ENCODE data around the gene CLEC4A. TPM values are rescaled to one million over a fixed set of nuclear protein-coding genes. Genes with fewer than 3 reads are reported as not detected.
A peak's percentile ranks its signal among the peaks of the same experiment; 100 is the strongest.
"Not testable (repeated sequence)": the region's sequence is repeated elsewhere in the genome, so short reads cannot be mapped to it uniquely, and the experiment has no call there.

The CLEC4A gene
- polyA plus RNA-seq, 2 of the 4 experiments (the other 2 are of a cell fraction): 0.27 TPM; not detected in 1

- H3K4me1 ChIP-seq; H3K4me3 ChIP-seq; DNase-seq (ENCODE audit: low read depth in 1 of 2, low spot score in 1 of 2); FAIRE-seq; H3K4me2 ChIP-seq; H3K9me3 ChIP-seq; CTCF ChIA-PET; POLR2A ChIA-PET; H3K27ac ChIP-seq; ATAC-seq: not testable (repeated sequence)
- TF ChIP-seq ZC3H11A (IDR thresholded peaks at IDR 0.05): peak; percentile 66
- WGBS (ENCODE audit: missing lambda C conversion rate): 98% methylated on average over 7 of the region's 7 CpGs
These were observed 59.5 kb downstream of the CLEC4A start for GRCh38 chr12:8182923-8183322.

GRCh38 chr12:8183346-8183745 lies 59.9 kb downstream of the CLEC4A start:
- ATAC-seq; POLR2A ChIA-PET; FAIRE-seq; H3K27ac ChIP-seq; H3K4me2 ChIP-seq; H3K4me3 ChIP-seq; CTCF ChIA-PET; H3K4me1 ChIP-seq; DNase-seq (ENCODE audit: low read depth in 1 of 2, low spot score in 1 of 2); H3K9me3 ChIP-seq: not testable (repeated sequence)
- 94% methylated on average over 23 of the region's 23 CpGs for WGBS (ENCODE audit: missing lambda C conversion rate)

- DNase-seq (ENCODE audit: low read depth in 1 of 2, low spot score in 1 of 2); H3K4me2 ChIP-seq; H3K27ac ChIP-seq; POLR2A ChIA-PET; FAIRE-seq; H3K9me3 ChIP-seq; ATAC-seq; H3K4me3 ChIP-seq; H3K4me1 ChIP-seq; CTCF ChIA-PET: not testable (repeated sequence)
- no CpG with 5 or more reads among the region's 28 CpGs for WGBS (ENCODE audit: missing lambda C conversion rate)
These were observed 60.8 kb downstream of the CLEC4A start for GRCh38 chr12:8184206-8184605.

GRCh38 chr12:8188088-8188487 lies 64.7 kb downstream of the CLEC4A start:
- H3K4me2 ChIP-seq; H3K9me3 ChIP-seq; ATAC-seq; DNase-seq (ENCODE audit: low read depth in 1 of 2, low spot score in 1 of 2); H3K4me1 ChIP-seq; H3K27ac ChIP-seq; FAIRE-seq; H3K4me3 ChIP-seq; POLR2A ChIA-PET; CTCF ChIA-PET: not testable (repeated sequence)
- WGBS (ENCODE audit: missing lambda C conversion rate): 24% methylated on average over 2 of the region's 2 CpGs

Other genes with a start within 250 kb of the CLEC4A start
- gene SLC2A3, start 187.4 kb upstream of the CLEC4A start, polyA plus RNA-seq (2011; rRNA removed): 52.4 and 56.4 TPM in 2 replicates
- gene SLC2A3, start 187.4 kb upstream of the CLEC4A start, polyA plus RNA-seq (2017; fragmentation: RNase III; extraction: RNeasy Plus Mini Kit Qiagen cat#74134 plus additional on column Dnase treatment): 7.8 to 13.3 TPM (median 8.7 TPM) in 3 replicates
- gene FOXJ2, start 90.9 kb upstream of the CLEC4A start, polyA plus RNA-seq (2011; rRNA removed): 7.0 and 9.5 TPM in 2 replicates
- gene FOXJ2, start 90.9 kb upstream of the CLEC4A start, polyA plus RNA-seq (2017; fragmentation: RNase III; extraction: RNeasy Plus Mini Kit Qiagen cat#74134 plus additional on column Dnase treatment): 7.4 to 7.6 TPM (median 7.4 TPM) in 3 replicates
- not detected in 2 replicates for gene C3AR1, start 57.3 kb upstream of the CLEC4A start, polyA plus RNA-seq (2011; rRNA removed)
- not detected in 3 replicates for gene C3AR1, start 57.3 kb upstream of the CLEC4A start, polyA plus RNA-seq (2017; fragmentation: RNase III; extraction: RNeasy Plus Mini Kit Qiagen cat#74134 plus additional on column Dnase treatment)
- 31.8 and 34.1 TPM in 2 replicates for gene NECAP1, start 41.3 kb upstream of the CLEC4A start, polyA plus RNA-seq (2011; rRNA removed)
- 15.6 to 19.4 TPM (median 17.6 TPM) in 3 replicates for gene NECAP1, start 41.3 kb upstream of the CLEC4A start, polyA plus RNA-seq (2017; fragmentation: RNase III; extraction: RNeasy Plus Mini Kit Qiagen cat#74134 plus additional on column Dnase treatment)
- not detected in 2 replicates for gene ZNF705A, start 33.4 kb downstream of the CLEC4A start, polyA plus RNA-seq (2011; rRNA removed)
- gene ZNF705A, start 33.4 kb downstream of the CLEC4A start, polyA plus RNA-seq (2017; fragmentation: RNase III; extraction: RNeasy Plus Mini Kit Qiagen cat#74134 plus additional on column Dnase treatment): not detected in 3 replicates
- gene FAM90A1, start 104.0 kb downstream of the CLEC4A start, polyA plus RNA-seq (2011; rRNA removed): 0.03 and 0.04 TPM in 2 replicates
- gene FAM90A1, start 104.0 kb downstream of the CLEC4A start, polyA plus RNA-seq (2017; fragmentation: RNase III; extraction: RNeasy Plus Mini Kit Qiagen cat#74134 plus additional on column Dnase treatment): 0.07 TPM in 1 of 3 replicates, not detected in the others

All from A549 (cell line).